OCI-LY1 (cell line): ENCODE measurements around the gene DUT.

Experiments
- EZH2 ChIP-seq: fragments of 200-600 bp; sonication (generic), shearing (Covaris generic); IDR thresholded peaks from 2 replicates; pipeline ENCODE4 v1.8.0; 2017; ENCODE audit warnings: borderline replicate concordance, mixed run types, mild to moderate bottlenecking, antibody characterized with exemption, low read length, moderate library complexity, mixed read lengths
- TF ChIP-seq, protein P1 (sequence below): fragments of 200-600 bp; sonication (generic), shearing (Covaris generic); IDR thresholded peaks from 2 replicates; pipeline ENCODE4 v1.5.1; 2017; ENCODE audit warnings: mild to moderate bottlenecking, antibody characterized with exemption, low read length, moderate library complexity, mixed read lengths

- TF ChIP-seq, protein P1, sequence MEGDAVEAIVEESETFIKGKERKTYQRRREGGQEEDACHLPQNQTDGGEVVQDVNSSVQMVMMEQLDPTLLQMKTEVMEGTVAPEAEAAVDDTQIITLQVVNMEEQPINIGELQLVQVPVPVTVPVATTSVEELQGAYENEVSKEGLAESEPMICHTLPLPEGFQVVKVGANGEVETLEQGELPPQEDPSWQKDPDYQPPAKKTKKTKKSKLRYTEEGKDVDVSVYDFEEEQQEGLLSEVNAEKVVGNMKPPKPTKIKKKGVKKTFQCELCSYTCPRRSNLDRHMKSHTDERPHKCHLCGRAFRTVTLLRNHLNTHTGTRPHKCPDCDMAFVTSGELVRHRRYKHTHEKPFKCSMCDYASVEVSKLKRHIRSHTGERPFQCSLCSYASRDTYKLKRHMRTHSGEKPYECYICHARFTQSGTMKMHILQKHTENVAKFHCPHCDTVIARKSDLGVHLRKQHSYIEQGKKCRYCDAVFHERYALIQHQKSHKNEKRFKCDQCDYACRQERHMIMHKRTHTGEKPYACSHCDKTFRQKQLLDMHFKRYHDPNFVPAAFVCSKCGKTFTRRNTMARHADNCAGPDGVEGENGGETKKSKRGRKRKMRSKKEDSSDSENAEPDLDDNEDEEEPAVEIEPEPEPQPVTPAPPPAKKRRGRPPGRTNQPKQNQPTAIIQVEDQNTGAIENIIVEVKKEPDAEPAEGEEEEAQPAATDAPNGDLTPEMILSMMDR, result no peak
- TF ChIP-seq EZH2, result no peak
Observed at GRCh38 chr15:48360841-48361240, 29.6 kb downstream of the DUT start.
